ENCODE data around the gene MBD2.

MBD2 gene

GRCh38 chr18:54191352-54191751 is 33.1 kb downstream of the MBD2 start:
- ATAC-seq: no peak
- no peak for TF ChIP-seq CSDC2 (CRISPR knock-in tag; IDR thresholded peaks at IDR 0.05)
- no peak for TF ChIP-seq ZNF565 (CRISPR knock-in tag; conservative IDR thresholded peaks at IDR 0.05; ENCODE audit: low read depth)
- TF ChIP-seq TSHZ2 (CRISPR knock-in tag; IDR thresholded peaks at IDR 0.05): no peak
- no peak for TF ChIP-seq PATZ1 (CRISPR knock-in tag; IDR thresholded peaks at IDR 0.05; ENCODE audit: borderline replicate concordance)
- TF ChIP-seq SNAI2 (CRISPR knock-in tag; IDR thresholded peaks at IDR 0.05): no peak
- TF ChIP-seq ZFP3 (CRISPR knock-in tag; IDR thresholded peaks at IDR 0.05): no peak
- no peak for TF ChIP-seq ZNF8 (CRISPR knock-in tag; IDR thresholded peaks at IDR 0.05)
- no peak for TF ChIP-seq TOX (CRISPR knock-in tag; IDR thresholded peaks at IDR 0.05; ENCODE audit: borderline replicate concordance)
- no peak for TF ChIP-seq TCF4 (CRISPR knock-in tag; IDR thresholded peaks at IDR 0.05; ENCODE audit: borderline replicate concordance)
- TF ChIP-seq CREB5 (CRISPR knock-in tag; IDR thresholded peaks at IDR 0.05; ENCODE audit: low read depth): no peak
- TF ChIP-seq ZFP30 (CRISPR knock-in tag; IDR thresholded peaks at IDR 0.05): no peak
- TF ChIP-seq GLIS3 (CRISPR knock-in tag; IDR thresholded peaks at IDR 0.05): no peak
- no peak for TF ChIP-seq RARB (CRISPR knock-in tag; IDR thresholded peaks at IDR 0.05)
- no peak for TF ChIP-seq ZC3H10 (CRISPR knock-in tag; IDR thresholded peaks at IDR 0.05)
- no peak for TF ChIP-seq ARNTL (CRISPR knock-in tag; IDR thresholded peaks at IDR 0.05; ENCODE audit: borderline replicate concordance, low read depth)
- no peak for TF ChIP-seq POU6F1 (CRISPR knock-in tag; IDR thresholded peaks at IDR 0.05; ENCODE audit: borderline replicate concordance, low read depth)

- ATAC-seq: no peak
- TF ChIP-seq ZC3H10 (CRISPR knock-in tag; IDR thresholded peaks at IDR 0.05) (no peak), OSR1 (CRISPR knock-in tag; IDR thresholded peaks at IDR 0.05) (no peak), ZFP30 (CRISPR knock-in tag; IDR thresholded peaks at IDR 0.05) (no peak), SNAI2 (CRISPR knock-in tag; IDR thresholded peaks at IDR 0.05) (no peak), CSDC2 (CRISPR knock-in tag; IDR thresholded peaks at IDR 0.05) (no peak), CSRNP3 (CRISPR knock-in tag; IDR thresholded peaks at IDR 0.05) (no peak), GLIS3 (CRISPR knock-in tag; IDR thresholded peaks at IDR 0.05) (no peak)
Observed at GRCh38 chr18:54187372-54187771, 37.1 kb downstream of the MBD2 start.

- TF ChIP-seq ARNTL (CRISPR knock-in tag; IDR thresholded peaks at IDR 0.05; ENCODE audit: borderline replicate concordance, low read depth) (no peak), OSR1 (CRISPR knock-in tag; IDR thresholded peaks at IDR 0.05) (no peak), ISL1 (CRISPR knock-in tag; IDR thresholded peaks at IDR 0.05) (no peak), TOX (CRISPR knock-in tag; IDR thresholded peaks at IDR 0.05; ENCODE audit: borderline replicate concordance) (no peak), POU6F1 (CRISPR knock-in tag; IDR thresholded peaks at IDR 0.05; ENCODE audit: borderline replicate concordance, low read depth) (no peak), ZC3H10 (CRISPR knock-in tag; IDR thresholded peaks at IDR 0.05) (no peak), BACH2 (CRISPR knock-in tag; IDR thresholded peaks at IDR 0.05; ENCODE audit: borderline replicate concordance) (no peak)
- no peak for ATAC-seq
Observed at GRCh38 chr18:54184836-54185235, 39.6 kb downstream of the MBD2 start.

All from SK-N-SH treated with all-trans-retinoic acid at 6 μM for 48 hours (cell line).